HepG2 (cell line): Measurements from ENCODE around the gene PGM2. TPM values are rescaled to one million over a fixed set of nuclear protein-coding genes. Genes with fewer than 3 reads are reported as not detected.

Experiments
- DMTF1 ChIP-seq: sonication (generic); formaldehyde crosslinking; IDR thresholded peaks from 2 replicates; pipeline ENCODE4 v1.4.0; 2020; ENCODE audit warnings: mild to moderate bottlenecking, missing genetic modification reagents
- SRSF4 ChIP-seq: fragments of 200-400 bp; formaldehyde crosslinking; IDR thresholded peaks from one replicate; pipeline ENCODE4 v1.6.1; 2018; ENCODE audit warnings: mild to moderate bottlenecking, low read depth, low read length, moderate library complexity; ENCODE audit not compliant: poor library complexity, severe bottlenecking
- ZNF572 ChIP-seq: sonication (generic); formaldehyde crosslinking; IDR thresholded peaks from 2 replicates; pipeline ENCODE4 v1.5.1; 2020; ENCODE audit warnings: mild to moderate bottlenecking, missing genetic modification reagents
- ZNF646 ChIP-seq: sonication (generic); formaldehyde crosslinking; IDR thresholded peaks from 2 replicates; pipeline ENCODE4 v1.9.0; 2021; ENCODE audit warnings: mild to moderate bottlenecking, missing genetic modification reagents
- ZNF709 ChIP-seq: sonication (generic); formaldehyde crosslinking; IDR thresholded peaks from 2 replicates; pipeline ENCODE4 v1.5.0; 2020; ENCODE audit warnings: mild to moderate bottlenecking, missing genetic modification reagents
- polyA plus RNA-seq, 8 experiments: library from polyadenylated mRNA; depleted of rRNA in 3 of 8; stranded (reverse) in 7 of 8; unstranded in 1 of 8; fragments of >200 nt; fragmentation: Illumina TruSeq in 4 of 8; extraction: Trizol in 4 of 8; gene quantifications; 2 replicates each; pipeline versions ENCODE4 v1.2.1 to v1.2.3, GENCODE V29; 2011 to 2016; ENCODE audit warnings: low read depth in 4 of 8, missing spikeins in 1 of 8, mixed read lengths in 1 of 8; ENCODE audit not compliant: insufficient read depth in 1 of 8
- total RNA-seq, 5 experiments: library from RNA; depleted of rRNA; stranded (reverse); fragments of >200 nt; fragmentation: Illumina TruSeq; extraction: Trizol; gene quantifications; 2 replicates each; pipeline ENCODE4 v1.2.3, GENCODE V29; 2016; ENCODE audit warnings: low read depth in 1 of 5
- TF ChIP-seq, protein P1 (sequence below): sonication (generic); formaldehyde crosslinking; IDR thresholded peaks from 2 replicates; pipeline ENCODE4 v1.4.0; 2020; ENCODE audit warnings: missing genetic modification reagents, mild to moderate bottlenecking, borderline replicate concordance

The PGM2 gene
- total and polyA plus RNA-seq, 2 of the 13 experiments (the other 11 are each of a cell fraction or from before 2014, with no cell fraction given), result 14.6 to 36.9 TPM

- TF ChIP-seq, protein P1, sequence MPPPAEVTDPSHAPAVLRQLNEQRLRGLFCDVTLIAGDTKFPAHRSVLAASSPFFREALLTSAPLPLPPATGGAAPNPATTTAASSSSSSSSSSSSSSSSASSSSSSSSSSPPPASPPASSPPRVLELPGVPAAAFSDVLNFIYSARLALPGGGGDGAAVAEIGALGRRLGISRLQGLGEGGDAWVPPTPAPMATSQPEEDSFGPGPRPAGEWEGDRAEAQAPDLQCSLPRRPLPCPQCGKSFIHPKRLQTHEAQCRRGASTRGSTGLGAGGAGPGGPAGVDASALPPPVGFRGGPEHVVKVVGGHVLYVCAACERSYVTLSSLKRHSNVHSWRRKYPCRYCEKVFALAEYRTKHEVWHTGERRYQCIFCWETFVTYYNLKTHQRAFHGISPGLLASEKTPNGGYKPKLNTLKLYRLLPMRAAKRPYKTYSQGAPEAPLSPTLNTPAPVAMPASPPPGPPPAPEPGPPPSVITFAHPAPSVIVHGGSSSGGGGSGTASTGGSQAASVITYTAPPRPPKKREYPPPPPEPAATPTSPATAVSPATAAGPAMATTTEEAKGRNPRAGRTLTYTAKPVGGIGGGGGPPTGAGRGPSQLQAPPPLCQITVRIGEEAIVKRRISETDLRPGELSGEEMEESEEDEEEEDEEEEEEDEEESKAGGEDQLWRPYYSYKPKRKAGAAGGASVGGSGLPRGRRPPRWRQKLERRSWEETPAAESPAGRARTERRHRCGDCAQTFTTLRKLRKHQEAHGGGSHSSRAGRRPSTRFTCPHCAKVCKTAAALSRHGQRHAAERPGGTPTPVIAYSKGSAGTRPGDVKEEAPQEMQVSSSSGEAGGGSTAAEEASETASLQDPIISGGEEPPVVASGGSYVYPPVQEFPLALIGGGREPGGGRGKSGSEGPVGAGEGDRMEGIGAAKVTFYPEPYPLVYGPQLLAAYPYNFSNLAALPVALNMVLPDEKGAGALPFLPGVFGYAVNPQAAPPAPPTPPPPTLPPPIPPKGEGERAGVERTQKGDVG (CRISPR knock-in tag), result no peak
- TF ChIP-seq ZNF709 (CRISPR knock-in tag) (no peak), DMTF1 (CRISPR knock-in tag) (no peak), ZNF572 (CRISPR knock-in tag) (no peak), ZNF646 (CRISPR knock-in tag) (no peak), SRSF4 (no peak)
These were observed 49.7 kb downstream of the PGM2 start (continued) for GRCh38 chr4:37876156-37876555.
